H1 (cell line): Measurements from ENCODE around the gene SDC4. TPM values are rescaled to one million over a fixed set of nuclear protein-coding genes. Genes with fewer than 3 reads are reported as not detected.

Experiments
- BRCA1 ChIP-seq: IDR thresholded peaks from 2 replicates; pipeline ENCODE4 v1.6.1; 2012; ENCODE audit warnings: low read depth, low read length, improper control_type of control experiment
- EZH2 ChIP-seq: fragments of 200-600 bp; sonication (generic); IDR thresholded peaks from 2 replicates; pipeline ENCODE4 v1.7.1; 2012; ENCODE audit warnings: low read depth, mild to moderate bottlenecking, moderate library complexity, low read length, inconsistent platforms; ENCODE audit not compliant: severe bottlenecking
- GTF2F1 ChIP-seq: IDR thresholded peaks from 2 replicates; pipeline ENCODE4 v1.6.1; 2012; ENCODE audit warnings: low read depth, low read length, improper control_type of control experiment, borderline replicate concordance
- JUN ChIP-seq: IDR thresholded peaks from 2 replicates; pipeline ENCODE4 v1.6.1; 2011; ENCODE audit warnings: low read depth, mild to moderate bottlenecking, improper control_type of control experiment, low read length
- NANOG ChIP-seq: IDR thresholded peaks from 2 replicates; pipeline ENCODE4 v1.6.1; 2011; ENCODE audit warnings: low read length, low read depth, mild to moderate bottlenecking, inconsistent platforms; ENCODE audit not compliant: insufficient read depth, poor library complexity, severe bottlenecking
- NRF1 ChIP-seq: IDR thresholded peaks from 2 replicates; pipeline ENCODE4 v1.6.1; 2011; ENCODE audit warnings: mild to moderate bottlenecking, low read depth, low read length, improper control_type of control experiment
- SIX5 ChIP-seq: IDR thresholded peaks from 2 replicates; pipeline ENCODE4 v1.6.1; 2011; ENCODE audit warnings: mild to moderate bottlenecking, low read depth, low read length
- SP2 ChIP-seq: IDR thresholded peaks from 2 replicates; pipeline ENCODE4 v1.6.1; 2012; ENCODE audit warnings: mild to moderate bottlenecking, low read length, inconsistent platforms
- SRF ChIP-seq: IDR thresholded peaks from 2 replicates; pipeline ENCODE4 v1.6.1; 2011; ENCODE audit warnings: mild to moderate bottlenecking, low read depth, low read length, moderate library complexity
- TAF7 ChIP-seq: optimal IDR thresholded peaks from 2 replicates; pipeline ENCODE3; 2011; ENCODE audit warnings: low read depth, mild to moderate bottlenecking, inconsistent platforms, low read length, moderate library complexity, borderline replicate concordance
- ZNF274 ChIP-seq: IDR thresholded peaks from 2 replicates; pipeline ENCODE4 v1.7.0; 2012; ENCODE audit warnings: low read length, borderline replicate concordance; ENCODE audit errors: extremely low read depth
- polyA plus RNA-seq, 7 experiments: library from polyadenylated mRNA; depleted of rRNA in 3 of 7; stranded (reverse) in 5 of 7; unstranded in 2 of 7; fragments of >200 nt in 5 of 7; fragments of 200-250 nt in 2 of 7; gene quantifications; 1 replicate in 5 of 7; 2 replicates in 1 of 7; 4 replicates in 1 of 7; pipeline versions ENCODE4 v1.2.1 to v1.2.3, GENCODE V29; 2011 to 2013; ENCODE audit warnings: missing spikeins in 2 of 7, mixed read lengths in 2 of 7
- total RNA-seq: library from RNA; stranded (reverse); fragmentation: NEBNext Ultra II Directional; extraction: Animal tissue kit (Norgen Biotek cat#: 25700); gene quantifications from 2 replicates; pipeline ENCODE4 v1.2.1, GENCODE V29; 2021

The SDC4 gene
- total and polyA plus RNA-seq, 2 of the 8 experiments (the other 6 are each of a cell fraction or from before 2014, with no cell fraction given), result 34.6 to 60.2 TPM

DNA sequence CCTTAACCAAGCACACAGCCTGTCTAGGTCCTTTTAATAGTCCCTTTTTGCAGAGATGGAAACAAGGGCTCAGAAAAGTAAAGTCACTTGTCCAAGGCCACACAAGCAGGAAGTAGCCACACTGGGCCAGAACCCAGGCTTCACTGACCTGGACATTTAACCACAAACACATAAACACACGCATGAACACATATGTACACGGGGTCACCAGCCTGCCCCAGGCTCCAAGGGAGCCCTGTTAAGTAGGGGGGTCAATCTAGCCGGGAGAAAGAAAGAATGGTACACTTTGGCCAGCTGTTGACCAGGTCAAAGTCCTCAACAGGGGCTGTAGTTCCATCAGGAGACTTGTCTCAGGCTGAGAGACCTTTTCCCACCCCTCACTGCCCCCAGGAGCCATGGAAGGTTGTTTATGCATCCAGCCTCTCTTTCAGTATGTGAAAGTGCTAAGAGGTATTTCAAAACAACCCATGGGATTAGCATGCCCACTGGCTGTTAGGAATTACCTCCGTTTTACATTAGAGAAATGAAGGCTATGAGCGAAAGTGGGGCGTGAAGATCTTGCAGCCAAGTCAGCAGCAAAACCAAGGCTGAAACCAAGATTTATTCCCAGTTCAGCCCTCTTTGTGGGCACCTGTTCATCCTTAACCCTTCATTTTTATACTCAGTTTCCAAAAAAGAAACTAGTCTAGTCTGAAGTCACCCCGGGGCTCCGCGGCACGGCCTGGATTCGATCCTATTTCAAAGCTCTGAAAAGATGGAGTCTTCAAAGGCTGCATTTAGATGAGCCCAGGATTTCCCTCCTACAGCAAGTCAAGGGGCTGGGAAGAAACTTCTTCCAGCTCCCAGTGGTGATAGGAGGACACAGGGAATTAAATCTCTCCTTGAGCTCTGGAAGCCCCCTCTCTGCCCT, 9.8 kb downstream of the SDC4 start (continued):
- no peak for TF ChIP-seq ZNF274
- TF ChIP-seq NRF1, result no peak
- TF ChIP-seq SRF, result no peak
- no peak for TF ChIP-seq SP2
- TF ChIP-seq SIX5, result no peak
- no peak for TF ChIP-seq NANOG
- no peak for TF ChIP-seq BRCA1
- TF ChIP-seq TAF7, result no peak
- no peak for TF ChIP-seq GTF2F1
- no peak for TF ChIP-seq JUN
- no peak for TF ChIP-seq EZH2
